ENCODE results near the gene TMEM184B. TPM values are rescaled to one million over a fixed set of nuclear protein-coding genes. Genes with fewer than 3 reads are reported as not detected.

The TMEM184B gene
- total and polyA plus RNA-seq, 2 of the 8 experiments (the other 6 are each of a cell fraction or from before 2014, with no cell fraction given): 41.6 to 81.0 TPM

- TF ChIP-seq HDAC6 (IDR thresholded peaks at IDR 0.05; ENCODE audit: low read depth, low read length): no peak
- no peak for TF ChIP-seq BACH1 (IDR thresholded peaks at IDR 0.05; ENCODE audit: low read length)
- TF ChIP-seq RXRA (IDR thresholded peaks at IDR 0.05; ENCODE audit: insufficient read depth, low read depth, low read length): no peak
- no peak for TF ChIP-seq GTF2F1 (IDR thresholded peaks at IDR 0.05; ENCODE audit: borderline replicate concordance, low read depth, low read length)
- no peak for TF ChIP-seq MAX (IDR thresholded peaks at IDR 0.05)
- TF ChIP-seq EP300 (IDR thresholded peaks at IDR 0.05; ENCODE audit: borderline replicate concordance in 1 of 2, low read depth in 2 of 2, low read length in 2 of 2): no peak
- TF ChIP-seq POU5F1 (IDR thresholded peaks at IDR 0.05; ENCODE audit: low read depth, low read length): no peak
Measured at GRCh38 chr22:38213990-38214301, 58.9 kb downstream of the TMEM184B start (continued).
